ENCODE results near the gene GFER. TPM values are rescaled to one million over a fixed set of nuclear protein-coding genes. Genes with fewer than 3 reads are reported as not detected.
"Not testable (repeated sequence)": the region's sequence is repeated elsewhere in the genome, so short reads cannot be mapped to it uniquely, and the experiment has no call there.

GFER gene
- total and polyA plus RNA-seq, 3 donors from 2014 or later = 25.7 to 40.0 (median 25.8) TPM

DNA sequence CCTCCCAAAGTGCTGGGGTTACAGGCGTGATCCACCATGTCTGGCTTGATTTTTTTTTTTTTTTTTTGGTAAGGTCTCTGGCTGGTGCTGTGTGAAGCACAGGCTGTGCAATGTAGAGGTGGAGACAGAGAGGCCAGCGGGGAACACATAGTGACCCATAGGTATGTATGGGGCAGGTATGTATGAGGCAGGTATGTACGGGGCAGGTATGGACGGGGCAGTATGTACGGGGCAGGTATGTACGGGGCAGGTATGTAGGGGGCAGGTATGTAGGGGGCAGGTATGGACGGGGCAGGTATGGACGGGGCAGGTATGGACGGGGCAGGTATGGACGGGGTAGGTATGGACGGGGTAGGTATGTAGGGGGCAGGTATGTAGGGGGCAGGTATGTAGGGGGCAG is 34.5 kb upstream of the GFER start:
- Histone ChIP-seq H3K4me3 (no peak overlapping the region), H3K36me3 (ENCODE audit: low read depth, missing control alignments) (no peaks in the 10 kb centered on the region), H3K27ac (no peak overlapping the region), H3K27me3 (no peaks in the 10 kb centered on the region), H3K4me1 (no peaks in the 10 kb centered on the region), H3K9me3 (no peaks in the 10 kb centered on the region)
- TF ChIP-seq, protein P1, sequence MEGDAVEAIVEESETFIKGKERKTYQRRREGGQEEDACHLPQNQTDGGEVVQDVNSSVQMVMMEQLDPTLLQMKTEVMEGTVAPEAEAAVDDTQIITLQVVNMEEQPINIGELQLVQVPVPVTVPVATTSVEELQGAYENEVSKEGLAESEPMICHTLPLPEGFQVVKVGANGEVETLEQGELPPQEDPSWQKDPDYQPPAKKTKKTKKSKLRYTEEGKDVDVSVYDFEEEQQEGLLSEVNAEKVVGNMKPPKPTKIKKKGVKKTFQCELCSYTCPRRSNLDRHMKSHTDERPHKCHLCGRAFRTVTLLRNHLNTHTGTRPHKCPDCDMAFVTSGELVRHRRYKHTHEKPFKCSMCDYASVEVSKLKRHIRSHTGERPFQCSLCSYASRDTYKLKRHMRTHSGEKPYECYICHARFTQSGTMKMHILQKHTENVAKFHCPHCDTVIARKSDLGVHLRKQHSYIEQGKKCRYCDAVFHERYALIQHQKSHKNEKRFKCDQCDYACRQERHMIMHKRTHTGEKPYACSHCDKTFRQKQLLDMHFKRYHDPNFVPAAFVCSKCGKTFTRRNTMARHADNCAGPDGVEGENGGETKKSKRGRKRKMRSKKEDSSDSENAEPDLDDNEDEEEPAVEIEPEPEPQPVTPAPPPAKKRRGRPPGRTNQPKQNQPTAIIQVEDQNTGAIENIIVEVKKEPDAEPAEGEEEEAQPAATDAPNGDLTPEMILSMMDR (IDR thresholded peaks at IDR 0.05) = no peak
- no peak for TF ChIP-seq POLR2A (IDR thresholded peaks at IDR 0.05)
- 91 to 94% methylated on average over 11 of the region's 11 CpGs for WGBS, 2 donors
- intact Hi-C loops (cut with DNase I; ENCODE audit: low total_unique reads) = no loop called here
- no peak for DNase-seq

DNA sequence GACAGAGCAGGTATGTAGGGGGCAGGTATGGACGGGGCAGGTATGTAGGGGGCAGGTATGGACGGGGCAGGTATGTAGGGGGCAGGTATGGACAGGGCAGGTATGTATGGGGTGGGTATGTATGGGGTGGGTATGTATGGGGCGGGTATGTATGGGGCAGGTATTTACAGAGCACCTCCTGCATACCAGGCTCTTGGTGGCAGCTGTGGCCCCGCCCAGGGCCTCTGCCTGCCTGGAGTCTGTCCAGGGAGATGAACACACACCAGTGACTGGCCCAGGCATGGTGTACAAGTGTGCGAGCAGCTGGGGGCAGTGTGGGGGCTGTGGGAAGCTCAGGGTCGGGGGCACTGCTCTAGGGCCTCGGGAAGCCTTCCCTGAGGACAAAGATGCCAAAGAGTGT is 33.9 kb upstream of the GFER start:
- 69 to 73% methylated on average over 7 of the region's 7 CpGs for WGBS, 2 donors
- H3K27me3 ChIP-seq = no peaks in the 10 kb centered on the region

DNA sequence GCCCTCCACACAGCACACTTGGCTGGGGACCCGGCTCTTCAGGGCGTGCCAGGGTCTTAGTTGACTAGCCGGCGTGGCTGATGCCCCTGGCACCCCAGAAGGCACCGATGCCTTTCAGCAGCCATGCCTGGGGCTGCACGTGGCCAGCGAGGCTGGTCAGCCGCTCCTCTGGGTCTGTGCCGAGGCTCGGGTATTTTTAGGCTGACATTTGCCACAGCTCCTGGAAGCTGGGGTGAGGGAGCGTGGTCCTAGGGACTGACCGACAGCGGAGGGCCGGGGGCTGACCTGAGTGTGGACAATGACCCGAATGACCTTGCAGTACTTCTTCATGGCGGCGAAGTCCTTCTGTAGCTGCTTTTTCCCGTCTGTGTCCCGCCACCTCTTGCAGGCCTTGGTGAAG is 33.4 kb upstream of the GFER start:
- no peak for DNase-seq
- Histone ChIP-seq H3K9me3 (no peaks in the 10 kb centered on the region), H3K4me1 (no peaks in the 10 kb centered on the region), H3K4me3 (no peak overlapping the region), H3K36me3 (ENCODE audit: low read depth, missing control alignments) (no peaks in the 10 kb centered on the region), H3K27me3 (no peaks in the 10 kb centered on the region), H3K27ac (no peak overlapping the region)
- intact Hi-C loops (cut with DNase I; ENCODE audit: low total_unique reads) = no loop called here
- no peak for TF ChIP-seq POLR2A (IDR thresholded peaks at IDR 0.05)
- TF ChIP-seq, protein P1 (IDR thresholded peaks at IDR 0.05) = no peak
- WGBS, 2 donors = 80 to 86% methylated on average over 2 to 19 of the region's 19 CpGs

More for the DNA sequence above, 33.9 kb upstream of the GFER start:
- H3K36me3 ChIP-seq (ENCODE audit: low read depth, missing control alignments) = no peaks in the 10 kb centered on the region
- H3K4me1 ChIP-seq = no peaks in the 10 kb centered on the region
- TF ChIP-seq POLR2A (IDR thresholded peaks at IDR 0.05) = no peak
- TF ChIP-seq, protein P1 (IDR thresholded peaks at IDR 0.05) = no peak
- intact Hi-C loops (cut with DNase I; ENCODE audit: low total_unique reads) = no loop called here
- DNase-seq = no peak
- no peaks in the 10 kb centered on the region for H3K9me3 ChIP-seq
- no peak overlapping the region for H3K4me3 ChIP-seq
- H3K27ac ChIP-seq = no peak overlapping the region

DNA sequence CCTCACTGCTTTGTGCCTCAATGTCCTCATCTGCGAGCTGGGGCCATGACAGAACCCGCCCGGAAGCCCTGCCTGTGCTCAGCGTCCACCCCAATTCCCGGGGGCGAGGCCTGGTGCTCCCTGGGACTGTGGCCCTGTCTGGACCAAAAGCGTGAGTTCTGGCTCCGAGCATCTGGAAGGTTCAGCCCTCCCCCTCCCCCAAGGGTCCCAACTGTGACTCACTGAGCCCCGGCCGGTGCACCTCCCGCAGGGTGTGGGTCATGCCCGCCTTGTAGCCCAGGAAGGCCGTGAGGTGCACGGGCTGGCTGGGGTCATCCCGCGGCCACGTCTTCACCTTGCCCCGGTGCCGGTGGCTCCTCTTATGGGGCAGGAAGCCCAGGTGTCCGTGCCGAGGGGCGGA is 30.3 kb upstream of the GFER start:
- Histone ChIP-seq H3K27ac (no peak overlapping the region), H3K36me3 (ENCODE audit: low read depth, missing control alignments) (no peaks in the 10 kb centered on the region), H3K27me3 (no peaks in the 10 kb centered on the region), H3K4me3 (no peak overlapping the region), H3K4me1 (no peaks in the 10 kb centered on the region), H3K9me3 (no peaks in the 10 kb centered on the region)
- no peak for DNase-seq
- intact Hi-C loops (cut with DNase I; ENCODE audit: low total_unique reads) = no loop called here
- no peak for TF ChIP-seq POLR2A (IDR thresholded peaks at IDR 0.05)
- TF ChIP-seq, protein P1 (IDR thresholded peaks at IDR 0.05) = no peak
- WGBS, 2 donors = 96 to 97% methylated on average over 7 to 22 of the region's 22 CpGs

DNA sequence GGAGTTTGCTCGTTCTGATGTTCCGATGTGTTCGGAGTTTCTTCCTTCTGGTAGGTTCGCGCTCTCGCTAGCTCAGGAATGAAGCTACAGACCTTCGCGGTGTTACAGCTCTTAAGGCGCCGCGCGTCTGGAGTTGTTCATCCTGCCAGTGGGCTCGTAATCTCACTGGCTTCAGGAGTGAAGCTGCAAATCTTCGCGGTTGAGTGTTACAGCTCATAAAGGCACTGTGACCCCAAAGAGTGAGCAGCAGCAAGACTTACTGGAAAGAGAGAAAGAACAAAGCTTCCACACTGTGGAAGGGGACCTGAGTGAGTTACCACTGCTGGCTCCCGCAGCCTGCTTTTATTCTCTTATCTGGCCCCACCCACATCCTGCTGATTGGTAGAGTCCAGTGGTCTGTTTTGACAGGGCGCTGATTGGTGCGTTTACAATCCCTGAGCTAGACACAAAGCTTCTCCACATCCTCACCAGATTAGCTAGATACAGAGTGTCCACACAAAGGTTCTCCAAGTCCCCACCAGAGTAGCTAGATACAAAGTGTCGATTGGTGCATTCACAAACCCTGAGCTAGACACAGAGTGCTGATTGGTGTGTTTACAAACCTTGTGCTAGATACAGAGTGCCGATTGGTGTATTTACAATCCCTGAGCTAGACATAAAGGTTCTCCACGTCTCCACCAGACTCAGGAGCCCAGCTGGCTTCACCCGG is 26.4 kb upstream of the GFER start:
- intact Hi-C loops (cut with DNase I; ENCODE audit: low total_unique reads); H3K27me3 ChIP-seq; DNase-seq; H3K27ac ChIP-seq; H3K36me3 ChIP-seq (ENCODE audit: low read depth, missing control alignments); H3K9me3 ChIP-seq: not testable (repeated sequence)
- WGBS, 2 donors = 63 to 78% methylated on average over 19 to 22 of the region's 22 CpGs
- H3K4me3 ChIP-seq = peak overlapping the region; percentile 21 to 34
- peaks cover 14% of the 10 kb centered on the region for H3K4me1 ChIP-seq

DNA sequence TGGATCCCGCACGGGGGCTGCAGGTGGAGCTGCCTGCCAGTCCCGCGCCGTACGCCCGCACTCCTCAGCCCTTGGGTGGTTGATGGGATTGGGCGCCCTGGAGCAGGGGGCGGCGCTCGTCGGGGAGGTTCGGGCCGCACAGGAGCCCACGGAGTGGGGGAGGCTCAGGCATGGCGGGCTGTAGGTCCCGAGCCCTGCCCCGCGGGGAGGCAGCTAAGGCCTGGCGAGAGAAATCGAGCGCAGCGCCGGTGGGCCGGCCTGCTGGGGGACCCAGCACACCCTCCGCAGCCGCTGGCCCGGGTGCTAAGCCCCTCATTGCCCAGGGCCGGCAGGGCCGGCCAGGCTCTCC is 25.9 kb upstream of the GFER start:
- not testable (repeated sequence) for DNase-seq

More for the DNA sequence above, 25.9 kb upstream of the GFER start:
- WGBS, 2 donors = 60 to 78% methylated on average over 22 to 30 of the region's 30 CpGs
- peak overlapping the region in 1 of 2 donors; percentile 7 for H3K27ac ChIP-seq
- H3K36me3 ChIP-seq (ENCODE audit: low read depth, missing control alignments); H3K9me3 ChIP-seq; H3K27me3 ChIP-seq; intact Hi-C loops (cut with DNase I; ENCODE audit: low total_unique reads): not testable (repeated sequence)
- H3K4me3 ChIP-seq = peak overlapping the region; percentile 21 to 34
- peaks cover 14% of the 10 kb centered on the region for H3K4me1 ChIP-seq

Data from testis (tissue), 3 donors.